Stimulated activated CD4-positive, alpha-beta T cell treated with anti-CD3 and anti-CD28 coated beads, TNF-alpha, amount 100 ng/mL, for 48 hours (primary cell): ENCODE measurements around the gene KHDC4.
"Not testable (repeated sequence)": the region's sequence is repeated elsewhere in the genome, so short reads cannot be mapped to it uniquely, and the experiment has no call there.

Source experiments
- DNase-seq, 3 donors: peaks; one replicate each; pipeline ENCODE4 v3.0.0-alpha.2; 2020; ENCODE audit warnings: low read depth in 3 of 3

The KHDC4 gene

DNA sequence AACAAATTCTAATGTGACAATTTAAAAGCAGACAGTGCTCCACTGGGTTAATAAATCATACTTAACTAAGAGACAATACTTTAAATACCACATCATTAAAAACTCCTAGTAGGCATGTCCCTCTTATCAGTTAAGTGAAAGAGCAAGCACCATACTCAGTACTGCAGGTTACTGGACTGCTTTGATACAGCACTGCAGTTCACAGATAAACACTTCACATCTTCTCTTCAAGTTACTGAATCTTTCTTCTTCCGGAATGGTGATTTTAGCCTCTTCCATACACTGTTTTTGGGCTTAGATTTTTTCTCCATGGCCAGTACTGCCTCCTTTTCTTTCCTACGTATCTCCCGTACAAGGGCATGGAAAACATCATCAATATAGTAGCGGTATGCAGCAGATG lies 34.1 kb downstream of the KHDC4 start:
- no peak for DNase-seq

DNA sequence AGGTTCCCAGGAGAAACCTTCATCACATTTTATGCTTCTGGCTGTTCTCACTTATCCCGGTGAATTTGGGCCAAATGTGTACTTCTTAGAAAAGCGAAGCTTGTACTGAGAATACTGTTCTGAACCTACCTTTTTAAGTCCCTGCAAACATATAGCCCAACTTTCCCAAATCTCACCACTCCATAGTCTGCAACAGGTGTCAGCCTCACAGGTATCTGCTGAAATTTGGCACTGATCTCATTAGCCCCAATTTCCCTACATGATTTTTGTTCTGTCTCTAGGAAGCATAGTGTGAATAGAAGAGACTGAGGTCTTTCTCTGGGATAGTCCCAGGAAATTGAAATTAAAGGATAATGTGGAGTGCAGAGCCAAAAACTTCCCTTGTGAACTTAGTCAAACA lies 34.5 kb downstream of the KHDC4 start:
- no peak for DNase-seq

- no peak for DNase-seq
These were observed 35.3 kb downstream of the KHDC4 start for GRCh38 chr1:155898888-155899287.

DNA sequence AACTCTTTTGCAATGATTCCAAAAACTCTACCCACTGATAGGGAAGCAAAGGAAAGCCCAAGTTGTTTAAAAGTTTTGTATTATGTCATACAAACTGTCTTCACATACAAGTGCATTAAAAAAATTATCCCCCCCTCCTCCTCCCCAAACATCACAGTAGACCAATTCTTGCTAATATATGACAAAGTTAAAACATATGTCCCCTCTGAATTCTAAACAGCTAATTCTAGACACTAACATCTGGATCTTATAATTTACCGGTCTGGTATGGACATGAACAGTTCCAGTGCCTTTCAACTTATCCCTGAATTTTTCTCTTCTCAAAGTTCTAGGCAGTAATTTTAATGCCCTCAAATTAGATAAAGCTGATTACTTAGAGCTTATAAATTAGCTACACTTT lies 36.5 kb downstream of the KHDC4 start:
- DNase-seq: no peak

GRCh38 chr1:155896476-155896875 lies 37.7 kb downstream of the KHDC4 start:
- not testable (repeated sequence) for DNase-seq

DNA sequence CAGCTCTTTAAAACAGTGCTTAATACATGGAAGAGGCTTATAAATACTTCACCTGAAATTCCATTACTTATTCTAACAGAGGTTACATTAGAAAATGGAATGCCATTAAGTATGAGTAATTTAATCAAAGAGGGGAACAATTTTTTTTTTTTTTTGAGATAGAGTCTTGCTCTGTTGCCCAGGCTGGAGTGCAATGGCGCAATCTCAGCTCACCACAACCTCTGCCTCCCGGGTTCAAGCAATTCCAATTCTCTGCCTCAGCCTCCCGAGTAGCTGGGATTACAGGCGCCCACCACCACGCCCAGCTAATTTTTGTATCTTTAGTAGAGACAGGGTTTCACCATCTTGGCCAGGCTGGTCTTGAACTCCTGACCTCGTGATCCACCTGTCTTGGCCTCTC lies 38.6 kb downstream of the KHDC4 start:
- DNase-seq: not testable (repeated sequence)

- no peak for DNase-seq
These were observed 40.6 kb downstream of the KHDC4 start for GRCh38 chr1:155893389-155894142.

- no peak for DNase-seq
These were observed 41.4 kb downstream of the KHDC4 start for GRCh38 chr1:155892796-155893195.

GRCh38 chr1:155890251-155890650 lies 44.0 kb downstream of the KHDC4 start:
- no peak for DNase-seq

DNA sequence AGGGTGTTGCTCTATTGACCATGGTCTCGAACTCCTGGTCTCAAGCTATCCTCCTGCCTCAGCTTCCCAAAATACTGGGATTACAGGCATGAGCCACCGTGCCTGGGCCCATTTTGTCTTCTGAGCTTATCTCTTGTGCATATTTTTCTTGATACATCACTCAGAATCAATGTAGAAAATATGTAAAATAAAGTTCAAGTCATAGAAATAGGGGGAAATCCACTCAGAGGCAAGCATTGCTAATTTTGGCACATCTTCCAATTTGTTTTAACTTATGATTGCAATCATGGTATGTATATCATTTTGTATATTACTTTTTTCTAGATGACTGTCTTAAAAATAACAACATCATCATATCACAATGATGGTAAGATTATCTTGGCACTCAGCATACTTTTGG lies 44.6 kb downstream of the KHDC4 start:
- DNase-seq: no peak

DNA sequence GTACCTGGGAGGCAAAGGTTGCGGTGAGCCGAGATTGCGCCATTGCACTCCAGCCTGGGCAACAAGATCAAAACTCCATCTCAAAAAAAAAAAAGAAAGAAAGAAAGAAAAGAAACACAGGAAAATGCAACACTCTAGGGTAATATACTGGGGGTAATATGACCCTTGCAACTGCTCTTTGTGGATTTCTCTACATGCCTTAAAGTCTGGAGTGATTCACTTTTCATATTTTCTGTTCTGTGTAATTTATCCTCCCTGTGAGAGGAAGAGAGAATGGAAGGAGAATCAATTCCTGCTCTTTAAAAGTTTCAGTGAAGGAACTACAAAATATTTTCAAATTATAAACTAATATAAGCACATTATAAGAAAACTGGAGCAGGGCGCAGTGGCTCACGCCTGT lies 45.7 kb downstream of the KHDC4 start:
- DNase-seq: no peak

- DNase-seq: no peak
These were observed 49.2 kb downstream of the KHDC4 start for GRCh38 chr1:155884982-155885381.

GRCh38 chr1:155884031-155884960 lies 49.9 kb downstream of the KHDC4 start:
- no peak for DNase-seq

GRCh38 chr1:155882766-155883165 lies 51.4 kb downstream of the KHDC4 start:
- DNase-seq: no peak

DNA sequence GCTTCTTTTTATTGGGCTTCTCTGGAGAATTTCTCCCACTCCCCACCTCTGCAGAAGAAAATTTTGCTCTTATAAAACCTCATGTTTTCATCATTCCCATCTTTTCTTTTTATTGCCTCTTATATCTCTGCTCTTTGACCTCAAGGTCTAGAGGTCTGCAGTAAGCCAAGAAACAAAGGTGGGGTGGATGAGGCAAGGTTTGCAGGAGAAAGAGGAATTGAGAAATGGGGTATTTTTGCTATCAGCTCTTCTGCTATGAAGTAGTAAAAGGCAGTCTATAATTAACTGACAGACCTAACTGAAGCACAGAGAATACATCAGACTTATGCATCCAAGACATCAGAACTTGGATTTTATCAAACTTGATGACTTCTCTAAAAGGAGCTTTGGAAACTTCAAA lies 52.0 kb downstream of the KHDC4 start:
- no peak for DNase-seq

- no peak for DNase-seq
These were observed 53.3 kb downstream of the KHDC4 start for GRCh38 chr1:155880950-155881349.

DNA sequence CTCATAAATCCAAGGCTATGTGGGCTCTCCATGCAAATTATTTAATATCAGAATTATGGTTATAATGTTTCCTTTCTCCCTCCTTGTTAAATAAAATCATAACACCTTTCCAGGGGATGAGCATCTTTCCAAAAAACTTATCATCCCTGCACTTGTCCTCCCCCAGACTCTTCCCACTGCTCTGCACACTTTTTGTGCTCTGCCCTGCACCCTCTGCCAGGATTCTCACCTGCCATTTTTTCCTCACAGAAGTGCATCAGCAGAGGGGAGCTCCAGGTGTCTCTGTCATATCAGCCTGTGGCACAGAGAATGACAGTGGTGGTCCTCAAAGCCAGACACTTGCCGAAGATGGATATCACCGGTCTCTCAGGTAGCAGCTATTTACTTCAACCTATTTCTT lies 54.0 kb downstream of the KHDC4 start:
- DNase-seq: no peak

DNA sequence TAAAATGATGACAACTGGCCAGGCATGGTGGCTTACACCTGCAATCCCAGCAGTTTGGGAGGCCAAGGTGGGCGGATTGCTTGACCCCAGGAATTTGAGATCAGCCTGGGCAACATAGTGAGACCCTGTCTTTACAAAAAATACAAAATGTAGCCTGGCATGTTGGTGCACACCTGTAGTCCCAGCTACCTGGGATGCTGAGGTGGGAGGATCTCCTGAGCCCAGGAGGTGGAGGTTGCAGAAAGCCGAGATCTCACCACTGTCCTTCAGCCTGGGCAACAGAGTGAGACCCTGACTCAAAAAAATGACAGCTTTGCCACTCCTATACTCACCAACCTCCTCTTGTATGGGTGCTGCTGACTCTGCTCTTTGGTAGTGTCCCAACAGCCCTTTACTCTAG lies 56.3 kb downstream of the KHDC4 start:
- no peak for DNase-seq

GRCh38 chr1:155873860-155874259 lies 60.4 kb downstream of the KHDC4 start:
- no peak for DNase-seq

DNA sequence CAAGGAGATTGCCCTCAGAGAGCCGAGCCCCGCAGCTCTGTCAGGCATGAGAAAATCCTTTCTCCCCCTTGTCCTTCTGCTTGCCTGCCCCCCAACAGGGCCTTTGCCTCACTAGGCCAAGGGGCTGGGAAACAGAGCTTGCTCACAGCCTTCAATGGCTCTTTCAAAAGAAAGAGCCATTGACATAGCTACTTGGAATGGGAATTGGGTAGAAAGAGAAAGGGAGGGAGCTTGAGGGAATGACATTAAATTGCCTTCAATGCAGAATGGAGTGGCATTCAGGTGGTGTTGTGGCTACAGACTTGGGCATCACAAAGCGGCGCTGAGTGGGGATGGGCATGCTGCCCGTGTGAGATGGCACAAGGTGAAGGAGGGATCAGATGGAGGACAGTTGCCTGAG lies 61.7 kb downstream of the KHDC4 start:
- no peak for DNase-seq

- no peak for DNase-seq
These were observed 62.8 kb downstream of the KHDC4 start for GRCh38 chr1:155871390-155871789.

DNA sequence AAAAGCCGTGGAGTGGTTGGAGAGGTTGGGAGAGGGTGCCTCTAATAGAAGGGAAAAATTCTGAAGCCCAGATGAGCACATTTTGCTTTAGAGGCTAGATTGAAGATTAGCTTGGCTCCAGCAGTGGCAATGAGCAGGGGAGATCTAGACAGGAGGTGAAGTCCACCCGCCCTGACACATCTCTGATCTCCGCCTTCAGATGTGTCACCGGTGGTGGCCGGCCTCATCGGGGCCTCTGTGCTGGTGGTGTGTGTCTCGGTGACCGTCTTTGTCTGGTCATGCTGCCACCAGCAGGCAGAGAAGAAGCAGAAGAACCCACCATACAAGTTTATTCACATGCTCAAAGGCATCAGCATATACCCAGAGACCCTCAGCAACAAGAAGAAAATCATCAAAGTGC lies 66.4 kb downstream of the KHDC4 start:
- DNase-seq: no peak

DNA sequence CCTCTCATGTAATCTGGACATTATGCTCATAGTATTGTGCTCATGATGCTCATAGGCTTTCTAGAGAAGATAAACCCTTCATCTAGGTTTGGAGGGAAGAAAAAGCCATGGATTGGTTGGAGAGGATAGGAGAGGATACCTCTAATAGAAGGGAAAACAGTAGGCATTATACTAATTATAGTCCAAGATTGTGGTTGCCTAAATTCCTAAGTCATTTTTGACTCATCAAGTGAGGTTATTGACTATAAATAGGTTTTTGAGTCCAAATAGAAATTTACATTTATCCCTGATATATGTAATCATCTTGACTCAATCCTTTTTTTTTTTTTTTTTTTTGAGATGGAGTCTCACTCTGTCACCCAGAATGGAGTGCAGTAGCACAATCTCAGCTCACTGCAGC lies 69.8 kb downstream of the KHDC4 start:
- no peak for DNase-seq
